WERI-Rb-1 (cell line): Measurements from ENCODE around the gene SPECC1.

Experiments used
- DNase-seq: peaks from one replicate; pipeline ENCODE4 v3.0.0-alpha.2; 2020
- H3K27ac ChIP-seq: fragments of 250-450 bp; sonication (Bioruptor Pico); 2 replicates; pipeline ENCODE4 v1.5.1; 2020; ENCODE audit warnings: mild to moderate bottlenecking, moderate library complexity
- H3K27me3 ChIP-seq: fragments of 250-450 bp; sonication (Bioruptor Pico); 2 replicates; pipeline ENCODE4 v1.5.1; 2021; ENCODE audit warnings: mild to moderate bottlenecking, low read depth, moderate library complexity; ENCODE audit not compliant: insufficient read depth, severe bottlenecking
- H3K36me3 ChIP-seq: fragments of 250-450 bp; sonication (Bioruptor Pico); 2 replicates; pipeline ENCODE4 v1.5.1; 2020; ENCODE audit warnings: mild to moderate bottlenecking, moderate library complexity
- H3K4me3 ChIP-seq: 2 replicates; pipeline ENCODE4 v1.5.1; 2011; ENCODE audit warnings: low read depth, mild to moderate bottlenecking, control low read depth, low read length
- H3K9me3 ChIP-seq: fragments of 250-450 bp; sonication (Bioruptor Pico); 2 replicates; pipeline ENCODE4 v1.5.1; 2021; ENCODE audit warnings: mild to moderate bottlenecking, moderate library complexity; ENCODE audit not compliant: severe bottlenecking
- CTCF ChIP-seq: IDR thresholded peaks from 2 replicates; pipeline ENCODE4 v1.5.1; 2011; ENCODE audit warnings: low read depth, mild to moderate bottlenecking, control low read depth, inconsistent platforms, low read length

Gene SPECC1

GRCh38 chr17:20206068-20206467, 196.9 kb downstream of the SPECC1 start:
- Histone ChIP-seq H3K27ac (no peak overlapping the region), H3K27me3 (no peaks in the 10 kb centered on the region), H3K4me3 (no peak overlapping the region), H3K9me3 (no peaks in the 10 kb centered on the region), H3K36me3 (peaks cover 12% of the 10 kb centered on the region; the same call in 1 of the 2 replicates)
- DNase-seq = no peak
- no peak for TF ChIP-seq CTCF

GRCh38 chr17:20206591-20206990, 197.4 kb downstream of the SPECC1 start:
- Histone ChIP-seq H3K27ac (no peak overlapping the region), H3K9me3 (no peaks in the 10 kb centered on the region), H3K27me3 (no peaks in the 10 kb centered on the region), H3K4me3 (no peak overlapping the region), H3K36me3 (peaks cover 12% of the 10 kb centered on the region; the same call in 1 of the 2 replicates)
- no peak for DNase-seq
- no peak for TF ChIP-seq CTCF

GRCh38 chr17:20207262-20207985, 198.3 kb downstream of the SPECC1 start:
- no peaks in the 10 kb centered on the region for H3K9me3 ChIP-seq
- no peak for DNase-seq
- peaks cover 12% of the 10 kb centered on the region; the same call in 1 of the 2 replicates for H3K36me3 ChIP-seq
- no peak overlapping the region for H3K27ac ChIP-seq
- no peak for TF ChIP-seq CTCF
- H3K27me3 ChIP-seq = no peaks in the 10 kb centered on the region
- no peak overlapping the region for H3K4me3 ChIP-seq

- peaks cover 12% of the 10 kb centered on the region; the same call in 1 of the 2 replicates for H3K36me3 ChIP-seq
- no peak for TF ChIP-seq CTCF
- H3K4me3 ChIP-seq = no peak overlapping the region
- no peaks in the 10 kb centered on the region for H3K27me3 ChIP-seq
- H3K27ac ChIP-seq = no peak overlapping the region
- H3K9me3 ChIP-seq = no peaks in the 10 kb centered on the region
- no peak for DNase-seq
These were observed 199.6 kb downstream of the SPECC1 start for GRCh38 chr17:20208717-20209116.

- Histone ChIP-seq H3K36me3 (0 out of 2 replicates have a peak, but pooled peaks cover 2% of the 10 kb centered on the region), H3K9me3 (no peaks in the 10 kb centered on the region), H3K27me3 (no peaks in the 10 kb centered on the region), H3K27ac (no peak overlapping the region), H3K4me3 (no peak overlapping the region)
- no peak for TF ChIP-seq CTCF
- DNase-seq = no peak
These were observed 201.0 kb downstream of the SPECC1 start for GRCh38 chr17:20210180-20210579.

- Histone ChIP-seq H3K36me3 (no peaks in the 10 kb centered on the region), H3K27ac (no peak overlapping the region), H3K4me3 (no peak overlapping the region), H3K9me3 (no peaks in the 10 kb centered on the region), H3K27me3 (no peaks in the 10 kb centered on the region)
- TF ChIP-seq CTCF = no peak
- DNase-seq = no peak
These were observed 201.5 kb downstream of the SPECC1 start for GRCh38 chr17:20210614-20211013.
